Ovary (tissue), 3 donors: ENCODE measurements around the gene ARSG.

ENCODE experiments used
- POLR2A ChIP-seq: fragments of 450-650 bp; IDR thresholded peaks from one replicate; pipeline ENCODE4 v1.6.1; 2017; ENCODE audit warnings: antibody characterized with exemption, mild to moderate bottlenecking, moderate library complexity
- TF ChIP-seq, protein P1 (sequence below), 3 donors: fragments of 450-650 bp in 2 of 3; fragments of 200-600 bp in 1 of 3; IDR thresholded peaks; one replicate each; pipeline versions ENCODE4 v1.5.1 to v1.8.0; 2016 to 2022; ENCODE audit warnings: antibody characterized with exemption in 3 of 3, mild to moderate bottlenecking in 1 of 3
- donor health status: DM: no; HTN: no; CAD: no.

DNA sequence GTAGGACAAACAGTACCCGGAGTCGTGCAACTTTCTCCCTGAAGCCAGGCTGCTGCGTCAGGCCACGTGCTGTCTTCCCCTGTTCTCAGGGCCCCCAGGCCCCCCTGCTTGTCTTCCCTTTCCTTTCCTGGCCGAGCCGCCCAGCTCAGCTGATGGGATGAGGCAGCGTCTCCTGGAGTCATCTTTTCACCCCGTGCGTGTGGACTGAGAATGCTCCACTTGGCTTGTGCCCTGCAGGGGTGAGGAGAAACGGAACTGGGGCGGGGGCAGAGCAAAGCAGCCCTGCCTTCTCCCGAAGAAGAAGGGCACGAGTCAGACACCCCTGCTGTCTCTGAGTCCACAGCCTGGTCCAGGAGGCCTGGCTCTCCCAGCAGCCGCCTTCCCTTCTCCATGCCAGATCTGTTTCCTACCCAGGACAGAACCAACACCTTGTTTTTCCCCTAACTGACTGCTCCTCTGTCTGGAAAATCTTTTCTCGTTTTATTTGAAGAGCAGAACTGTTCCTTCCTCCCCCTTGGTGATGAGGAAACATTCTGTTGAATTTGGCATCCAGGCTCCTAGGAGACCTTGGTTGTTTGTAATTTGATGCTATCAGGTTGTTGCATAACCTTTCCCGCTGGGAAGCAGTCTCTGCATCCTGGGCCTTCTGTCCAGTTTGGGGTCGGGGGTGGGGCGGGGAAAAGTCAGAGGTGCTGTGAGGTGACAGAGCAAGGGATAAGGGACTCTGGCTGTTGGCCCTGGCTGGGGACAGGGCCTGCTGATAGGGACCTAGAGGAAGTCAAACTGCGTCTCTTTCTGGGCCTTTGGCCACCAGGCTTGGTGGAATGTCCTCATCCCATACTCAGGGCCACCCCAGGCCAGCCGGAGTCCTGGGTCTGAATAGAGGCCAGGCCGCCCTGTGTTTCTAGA, 87.2 kb downstream of the ARSG start:
- TF ChIP-seq, protein P1, sequence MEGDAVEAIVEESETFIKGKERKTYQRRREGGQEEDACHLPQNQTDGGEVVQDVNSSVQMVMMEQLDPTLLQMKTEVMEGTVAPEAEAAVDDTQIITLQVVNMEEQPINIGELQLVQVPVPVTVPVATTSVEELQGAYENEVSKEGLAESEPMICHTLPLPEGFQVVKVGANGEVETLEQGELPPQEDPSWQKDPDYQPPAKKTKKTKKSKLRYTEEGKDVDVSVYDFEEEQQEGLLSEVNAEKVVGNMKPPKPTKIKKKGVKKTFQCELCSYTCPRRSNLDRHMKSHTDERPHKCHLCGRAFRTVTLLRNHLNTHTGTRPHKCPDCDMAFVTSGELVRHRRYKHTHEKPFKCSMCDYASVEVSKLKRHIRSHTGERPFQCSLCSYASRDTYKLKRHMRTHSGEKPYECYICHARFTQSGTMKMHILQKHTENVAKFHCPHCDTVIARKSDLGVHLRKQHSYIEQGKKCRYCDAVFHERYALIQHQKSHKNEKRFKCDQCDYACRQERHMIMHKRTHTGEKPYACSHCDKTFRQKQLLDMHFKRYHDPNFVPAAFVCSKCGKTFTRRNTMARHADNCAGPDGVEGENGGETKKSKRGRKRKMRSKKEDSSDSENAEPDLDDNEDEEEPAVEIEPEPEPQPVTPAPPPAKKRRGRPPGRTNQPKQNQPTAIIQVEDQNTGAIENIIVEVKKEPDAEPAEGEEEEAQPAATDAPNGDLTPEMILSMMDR (IDR thresholded peaks at IDR 0.05) = no peak
- TF ChIP-seq POLR2A = peak; percentile 70
